ENCODE data around the gene PACS2.

Gene PACS2

GRCh38 chr14:105368032-105368417, 53.5 kb downstream of the PACS2 start:
- TF ChIP-seq JUND (IDR thresholded peaks at IDR 0.05; ENCODE audit: low read depth) = no peak
- DNase-seq (ENCODE audit: low read depth in 1 of 2, low spot score in 1 of 2) = no peak
- in situ Hi-C loops (cut with HindIII; ENCODE audit: low pct_unique_long_range_greater_than_20kb, low sequenced_read_pairs) = no loop called here

- no peak for DNase-seq (ENCODE audit: low read depth in 1 of 2, low spot score in 1 of 2)
- no peak for TF ChIP-seq JUND (IDR thresholded peaks at IDR 0.05; ENCODE audit: low read depth)
- in situ Hi-C loops (cut with HindIII; ENCODE audit: low pct_unique_long_range_greater_than_20kb, low sequenced_read_pairs) = no loop called here
Measured at GRCh38 chr14:105368426-105368825, 53.9 kb downstream of the PACS2 start.

GRCh38 chr14:105368910-105369652, 54.5 kb downstream of the PACS2 start:
- no peak for DNase-seq (ENCODE audit: low read depth in 1 of 2, low spot score in 1 of 2)
- TF ChIP-seq JUND (IDR thresholded peaks at IDR 0.05; ENCODE audit: low read depth) = no peak
- in situ Hi-C loops (cut with HindIII; ENCODE audit: low pct_unique_long_range_greater_than_20kb, low sequenced_read_pairs) = no loop called here

- DNase-seq (ENCODE audit: low read depth in 1 of 2, low spot score in 1 of 2) = no peak
- no peak for TF ChIP-seq JUND (IDR thresholded peaks at IDR 0.05; ENCODE audit: low read depth)
- in situ Hi-C loops (cut with HindIII; ENCODE audit: low pct_unique_long_range_greater_than_20kb, low sequenced_read_pairs) = no loop called here
Measured at GRCh38 chr14:105369653-105370040, 55.1 kb downstream of the PACS2 start.

GRCh38 chr14:105374389-105374788, 59.8 kb downstream of the PACS2 start:
- peak; percentile 85 to 98 for DNase-seq (ENCODE audit: low read depth in 1 of 2, low spot score in 1 of 2)
- TF ChIP-seq JUND (IDR thresholded peaks at IDR 0.05; ENCODE audit: low read depth) = no peak
- in situ Hi-C loops (cut with HindIII; ENCODE audit: low pct_unique_long_range_greater_than_20kb, low sequenced_read_pairs) = no loop called here

- DNase-seq (ENCODE audit: low read depth in 1 of 2, low spot score in 1 of 2) = no peak
- in situ Hi-C loops (cut with HindIII; ENCODE audit: low pct_unique_long_range_greater_than_20kb, low sequenced_read_pairs) = no loop called here
- TF ChIP-seq JUND (IDR thresholded peaks at IDR 0.05; ENCODE audit: low read depth) = no peak
Measured at GRCh38 chr14:105375635-105376057, 61.1 kb downstream of the PACS2 start.

GRCh38 chr14:105376521-105377440, 62.2 kb downstream of the PACS2 start:
- DNase-seq (ENCODE audit: low read depth in 1 of 2, low spot score in 1 of 2) = no peak
- in situ Hi-C loops (cut with HindIII; ENCODE audit: low pct_unique_long_range_greater_than_20kb, low sequenced_read_pairs) = no loop called here
- TF ChIP-seq JUND (IDR thresholded peaks at IDR 0.05; ENCODE audit: low read depth) = no peak

GRCh38 chr14:105377555-105378182, 63.1 kb downstream of the PACS2 start:
- no peak for DNase-seq (ENCODE audit: low read depth in 1 of 2, low spot score in 1 of 2)
- TF ChIP-seq JUND (IDR thresholded peaks at IDR 0.05; ENCODE audit: low read depth) = no peak
- in situ Hi-C loops (cut with HindIII; ENCODE audit: low pct_unique_long_range_greater_than_20kb, low sequenced_read_pairs) = no loop called here

GRCh38 chr14:105378199-105378598, 63.7 kb downstream of the PACS2 start:
- DNase-seq (ENCODE audit: low read depth in 1 of 2, low spot score in 1 of 2) = no peak
- TF ChIP-seq JUND (IDR thresholded peaks at IDR 0.05; ENCODE audit: low read depth) = no peak
- in situ Hi-C loops (cut with HindIII; ENCODE audit: low pct_unique_long_range_greater_than_20kb, low sequenced_read_pairs) = no loop called here

- no peak for TF ChIP-seq JUND (IDR thresholded peaks at IDR 0.05; ENCODE audit: low read depth)
- in situ Hi-C loops (cut with HindIII; ENCODE audit: low pct_unique_long_range_greater_than_20kb, low sequenced_read_pairs) = no loop called here
- DNase-seq (ENCODE audit: low read depth in 1 of 2, low spot score in 1 of 2) = no peak
Measured at GRCh38 chr14:105378873-105379685, 64.5 kb downstream of the PACS2 start.

GRCh38 chr14:105379946-105380345, 65.4 kb downstream of the PACS2 start:
- no peak for TF ChIP-seq JUND (IDR thresholded peaks at IDR 0.05; ENCODE audit: low read depth)
- in situ Hi-C loops (cut with HindIII; ENCODE audit: low pct_unique_long_range_greater_than_20kb, low sequenced_read_pairs) = no loop called here
- DNase-seq (ENCODE audit: low read depth in 1 of 2, low spot score in 1 of 2) = no peak

GRCh38 chr14:105380756-105381155, 66.2 kb downstream of the PACS2 start:
- no peak for TF ChIP-seq JUND (IDR thresholded peaks at IDR 0.05; ENCODE audit: low read depth)
- in situ Hi-C loops (cut with HindIII; ENCODE audit: low pct_unique_long_range_greater_than_20kb, low sequenced_read_pairs) = no loop called here
- no peak for DNase-seq (ENCODE audit: low read depth in 1 of 2, low spot score in 1 of 2)

Measured in T47D (cell line).